AG10803 (cell line): ENCODE results near the gene PIR.

Source experiments
- DNase-seq: peaks from one replicate; pipeline ENCODE4 v3.0.0; 2010; ENCODE audit warnings: low read depth
- H3K4me3 ChIP-seq: 2 replicates; pipeline ENCODE4 v1.5.1; 2011; ENCODE audit warnings: mild to moderate bottlenecking, low read length, control low read depth
- CTCF ChIP-seq: conservative IDR thresholded peaks from 2 replicates; pipeline ENCODE4 v1.5.1; 2011; ENCODE audit warnings: mild to moderate bottlenecking, low read length, control low read depth, inconsistent platforms

PIR gene

DNA sequence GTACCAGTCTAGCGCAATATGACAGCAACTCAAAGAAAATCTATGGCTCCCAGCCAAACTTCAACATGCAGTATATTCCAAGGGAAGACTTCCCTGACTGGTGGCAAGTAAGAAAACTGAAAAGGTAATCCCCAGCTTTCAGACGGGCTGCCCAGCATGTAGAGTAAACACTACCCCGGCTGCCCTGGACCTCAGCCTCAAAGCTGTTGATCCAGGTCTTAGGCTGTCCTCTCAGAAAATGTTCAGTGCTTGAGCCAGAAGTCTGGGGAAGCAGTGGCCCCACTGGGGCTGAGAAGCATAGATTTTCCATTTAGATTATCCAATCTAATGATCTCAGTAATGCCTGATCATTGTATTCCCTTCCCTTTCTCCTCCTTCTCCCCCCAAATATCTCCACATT, 29.3 kb upstream of the PIR start:
- no peak for DNase-seq
- TF ChIP-seq CTCF: no peak
- no peak overlapping the region for H3K4me3 ChIP-seq

DNA sequence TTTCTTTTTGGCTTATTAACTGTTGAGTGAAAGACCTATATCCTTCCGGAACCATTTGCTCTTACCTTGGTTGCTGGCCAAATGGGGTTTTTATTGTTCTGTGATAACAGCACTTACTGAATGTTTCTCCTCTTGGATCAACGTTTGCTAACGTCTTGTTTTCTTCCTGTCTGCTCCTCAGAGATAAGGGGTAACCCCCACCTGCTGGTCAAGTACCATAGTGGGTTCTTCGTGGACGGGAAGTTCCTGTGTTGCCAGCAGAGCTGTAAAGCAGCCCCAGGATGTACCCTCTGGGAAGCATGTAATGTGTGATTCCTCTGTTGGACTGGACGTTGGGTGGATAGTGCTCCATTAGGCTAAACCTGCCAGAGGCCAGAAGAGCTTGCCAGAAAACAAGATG, 22.8 kb upstream of the PIR start:
- DNase-seq: no peak
- TF ChIP-seq CTCF: no peak
- no peak overlapping the region for H3K4me3 ChIP-seq

GRCh38 chrX:15514279-15514678, 21.1 kb upstream of the PIR start:
- H3K4me3 ChIP-seq: no peak overlapping the region
- no peak for TF ChIP-seq CTCF
- DNase-seq: no peak

GRCh38 chrX:15512401-15512965, 19.4 kb upstream of the PIR start:
- no peak for DNase-seq

DNA sequence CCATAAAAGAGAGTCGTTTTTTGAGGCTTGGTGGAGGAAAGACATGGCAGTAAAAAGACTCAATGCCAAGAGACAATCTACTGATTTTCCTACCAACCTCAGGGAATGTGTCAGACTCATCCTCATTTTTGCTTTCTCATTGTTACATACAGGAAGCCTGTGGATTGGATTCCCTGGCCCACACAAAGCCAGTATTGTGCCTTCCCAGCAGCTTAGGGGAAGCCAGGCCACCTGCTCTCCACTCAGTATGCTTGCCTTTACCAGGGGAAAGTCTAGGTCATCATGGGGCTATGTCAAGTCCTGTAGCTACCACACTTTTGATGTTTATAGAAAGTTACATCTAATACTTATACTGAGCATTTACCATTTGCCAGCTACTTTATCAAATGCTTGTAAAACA, 18.4 kb upstream of the PIR start:
- TF ChIP-seq CTCF: no peak
- no peak for DNase-seq
- H3K4me3 ChIP-seq: no peak overlapping the region

More at GRCh38 chrX:15512401-15512965, 19.4 kb upstream of the PIR start:
- no peak for TF ChIP-seq CTCF
- H3K4me3 ChIP-seq: no peak overlapping the region

- DNase-seq: no peak
- TF ChIP-seq CTCF: no peak
- no peak overlapping the region for H3K4me3 ChIP-seq
Observed at GRCh38 chrX:15509845-15510244, 16.7 kb upstream of the PIR start.

DNA sequence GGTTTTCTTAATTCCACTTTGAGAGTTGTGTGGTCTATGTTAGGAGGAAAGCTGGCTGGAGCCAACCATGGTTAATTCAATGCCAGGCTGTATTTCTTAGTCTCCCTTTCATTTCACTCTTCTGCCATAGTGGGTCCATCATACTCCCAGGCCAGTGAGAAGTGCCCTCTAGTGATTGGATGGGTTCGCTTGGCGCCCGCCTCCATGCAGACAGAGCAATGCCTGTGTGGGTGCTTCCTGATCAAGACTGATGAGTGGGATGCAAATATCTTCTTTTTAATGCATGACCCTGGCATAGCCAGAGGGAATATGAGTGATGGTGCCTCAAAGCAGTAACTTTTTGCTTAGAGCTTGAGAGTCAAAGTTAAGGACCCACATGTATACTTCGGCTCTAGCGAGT, 13.9 kb upstream of the PIR start:
- no peak for TF ChIP-seq CTCF
- DNase-seq: no peak
- H3K4me3 ChIP-seq: no peak overlapping the region
